H1 (cell line): ENCODE measurements around the gene SLC39A11.

Experiments
- BRCA1 ChIP-seq: IDR thresholded peaks from 2 replicates; pipeline ENCODE4 v1.6.1; 2012; ENCODE audit warnings: low read depth, low read length, improper control_type of control experiment
- HDAC6 ChIP-seq: IDR thresholded peaks from one replicate; pipeline ENCODE4 v1.7.1; 2012; ENCODE audit warnings: low read depth, mild to moderate bottlenecking, inconsistent platforms, low read length, moderate library complexity
- JUND ChIP-seq: IDR thresholded peaks from 2 replicates; pipeline ENCODE4 v1.6.1; 2011; ENCODE audit warnings: mild to moderate bottlenecking, improper control_type of control experiment, low read length
- MAX ChIP-seq: IDR thresholded peaks from 2 replicates; pipeline ENCODE4 v1.6.1; 2012; ENCODE audit warnings: inconsistent platforms
- POLR2A ChIP-seq, 2 experiments: IDR thresholded peaks; 1 replicate in 1 of 2; 2 replicates in 1 of 2; pipeline ENCODE4 v1.6.1; 2011; ENCODE audit warnings: low read depth in 2 of 2, low read length in 2 of 2, mild to moderate bottlenecking in 2 of 2; ENCODE audit errors: control extremely low read depth in 1 of 2
- SRF ChIP-seq: IDR thresholded peaks from 2 replicates; pipeline ENCODE4 v1.6.1; 2011; ENCODE audit warnings: mild to moderate bottlenecking, low read depth, low read length, moderate library complexity
- TBP ChIP-seq: IDR thresholded peaks from 2 replicates; pipeline ENCODE4 v1.6.1; 2011; ENCODE audit warnings: low read depth, low read length, improper control_type of control experiment
- TF ChIP-seq, protein P1 (sequence below), 3 experiments: IDR thresholded peaks; 1 replicate in 2 of 3; 2 replicates in 1 of 3; pipeline versions ENCODE4 v1.5.1 to v1.6.1; 2011; ENCODE audit warnings: low read length in 3 of 3, mild to moderate bottlenecking in 3 of 3, inconsistent platforms in 2 of 3, low read depth in 1 of 3, moderate library complexity in 1 of 3; ENCODE audit not compliant: insufficient read depth in 1 of 3; ENCODE audit errors: control extremely low read depth in 1 of 3

DNA sequence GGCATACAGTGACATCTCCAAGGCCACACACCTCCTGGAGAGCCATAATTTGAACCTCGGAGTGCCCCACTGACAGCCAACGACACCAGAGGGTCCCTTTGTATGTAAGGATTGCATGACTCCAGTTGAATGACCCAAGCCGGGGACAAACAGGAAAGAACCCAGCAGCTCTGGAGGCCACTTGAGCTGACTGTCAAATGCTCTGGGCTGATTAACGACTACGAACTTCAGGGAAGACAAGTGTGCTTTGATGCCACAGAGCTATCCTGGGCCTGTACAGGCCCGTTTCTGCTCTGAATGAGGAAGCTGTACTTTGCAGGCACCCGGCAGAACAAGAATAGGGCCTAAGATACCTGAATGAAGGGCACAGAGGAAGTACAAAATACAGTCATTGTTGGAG is 404.6 kb downstream of the SLC39A11 start:
- TF ChIP-seq, protein P1, sequence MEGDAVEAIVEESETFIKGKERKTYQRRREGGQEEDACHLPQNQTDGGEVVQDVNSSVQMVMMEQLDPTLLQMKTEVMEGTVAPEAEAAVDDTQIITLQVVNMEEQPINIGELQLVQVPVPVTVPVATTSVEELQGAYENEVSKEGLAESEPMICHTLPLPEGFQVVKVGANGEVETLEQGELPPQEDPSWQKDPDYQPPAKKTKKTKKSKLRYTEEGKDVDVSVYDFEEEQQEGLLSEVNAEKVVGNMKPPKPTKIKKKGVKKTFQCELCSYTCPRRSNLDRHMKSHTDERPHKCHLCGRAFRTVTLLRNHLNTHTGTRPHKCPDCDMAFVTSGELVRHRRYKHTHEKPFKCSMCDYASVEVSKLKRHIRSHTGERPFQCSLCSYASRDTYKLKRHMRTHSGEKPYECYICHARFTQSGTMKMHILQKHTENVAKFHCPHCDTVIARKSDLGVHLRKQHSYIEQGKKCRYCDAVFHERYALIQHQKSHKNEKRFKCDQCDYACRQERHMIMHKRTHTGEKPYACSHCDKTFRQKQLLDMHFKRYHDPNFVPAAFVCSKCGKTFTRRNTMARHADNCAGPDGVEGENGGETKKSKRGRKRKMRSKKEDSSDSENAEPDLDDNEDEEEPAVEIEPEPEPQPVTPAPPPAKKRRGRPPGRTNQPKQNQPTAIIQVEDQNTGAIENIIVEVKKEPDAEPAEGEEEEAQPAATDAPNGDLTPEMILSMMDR (IDR thresholded peaks at IDR 0.05; ENCODE audit: control extremely low read depth in 1 of 3, insufficient read depth in 1 of 3, low read depth in 1 of 3, low read length in 3 of 3) = no peak
- TF ChIP-seq TBP = no peak
- no peak for TF ChIP-seq BRCA1
- no peak for TF ChIP-seq JUND
- TF ChIP-seq POLR2A (IDR thresholded peaks at IDR 0.05; ENCODE audit: control extremely low read depth in 1 of 2, low read depth in 2 of 2, low read length in 2 of 2) = no peak
- TF ChIP-seq SRF = no peak
- TF ChIP-seq MAX = no peak
- no peak for TF ChIP-seq HDAC6
